HG03558 (cell line): Measurements from ENCODE around the gene C11orf91.
"Not testable (repeated sequence)": the region's sequence is repeated elsewhere in the genome, so short reads cannot be mapped to it uniquely, and the experiment has no call there.

Experiments
- ATAC-seq: cut with Tn5 transposase; IDR thresholded peaks from one replicate; pipeline ENCODE4 v1.9.1; 2021; ENCODE audit warnings: moderate number of reproducible peaks; ENCODE audit not compliant: unreplicated experiment; ENCODE audit errors: extremely low read depth

Gene C11orf91

DNA sequence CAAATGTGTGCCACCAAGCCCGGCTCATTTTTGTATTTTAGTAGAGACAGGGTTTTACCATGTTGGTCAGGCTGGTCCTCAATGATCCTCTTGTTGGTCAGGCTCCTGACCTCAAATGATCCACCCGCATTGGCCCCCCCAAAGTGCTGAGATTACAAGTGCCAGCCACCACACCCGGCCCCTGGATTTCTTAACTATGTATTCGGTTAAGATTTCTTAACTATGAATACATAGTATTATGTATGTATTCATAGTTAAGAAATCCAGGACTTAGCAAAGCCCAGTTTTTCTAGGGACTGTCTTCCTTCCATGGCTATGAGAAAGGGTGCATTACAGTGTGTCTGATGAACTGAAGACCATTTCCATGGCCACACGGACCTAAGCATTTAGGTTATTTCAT is 1.7 kb downstream of the C11orf91 start:
- ATAC-seq, result no peak

GRCh38 chr11:33697997-33698396 is 2.6 kb downstream of the C11orf91 start:
- no peak for ATAC-seq

DNA sequence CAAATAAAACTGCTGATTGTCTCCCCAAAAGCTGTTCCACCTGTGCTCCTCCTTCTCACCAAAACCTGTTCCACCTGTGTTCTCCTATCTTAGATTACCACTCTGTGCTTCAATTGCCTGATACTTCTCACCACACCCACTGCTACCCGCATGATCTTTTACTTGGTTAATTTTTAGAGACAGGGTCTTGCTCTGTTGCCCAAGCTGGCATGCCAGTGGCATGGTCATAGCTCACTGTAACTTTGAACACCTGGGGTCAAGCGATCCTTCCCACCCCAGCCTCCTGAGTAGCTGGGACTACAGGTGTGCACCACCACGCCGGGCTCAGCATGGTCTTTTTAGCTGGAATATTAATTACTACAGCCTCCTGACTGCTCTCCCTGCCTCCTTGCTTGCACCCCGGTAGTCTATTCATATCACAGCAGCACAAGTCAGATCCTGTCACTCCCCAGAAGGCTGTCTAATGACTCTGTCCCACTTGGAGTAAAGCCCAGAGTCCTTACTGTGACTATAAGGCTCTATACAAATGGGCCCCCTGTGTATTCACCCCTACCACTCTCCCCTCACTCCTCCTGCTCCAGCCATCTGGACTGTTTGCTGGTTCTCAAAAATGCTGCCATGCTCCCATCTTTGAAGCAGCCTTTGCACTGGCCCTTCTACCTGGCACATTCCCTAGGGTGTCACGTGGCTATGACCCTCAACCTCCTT is 3.5 kb downstream of the C11orf91 start:
- no peak for ATAC-seq

DNA sequence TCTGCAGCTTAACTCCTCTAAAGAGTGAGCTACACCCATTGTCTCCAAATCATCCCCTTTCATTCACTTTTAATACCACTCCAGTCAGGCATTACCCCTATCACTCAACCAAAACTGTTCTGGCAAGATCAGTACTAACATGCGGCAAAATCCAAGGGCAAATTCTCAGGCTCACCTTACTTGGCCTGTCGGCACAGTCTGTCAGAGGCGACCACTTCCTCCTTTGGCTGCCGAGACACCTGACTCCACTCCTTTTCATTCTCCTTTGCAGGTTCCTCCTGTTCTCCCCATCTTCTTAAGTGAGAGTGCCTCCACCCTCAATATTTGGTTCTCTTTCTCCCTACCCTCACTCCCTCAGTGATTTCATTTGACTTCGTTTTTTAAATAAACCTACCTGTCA is 4.2 kb downstream of the C11orf91 start:
- ATAC-seq, result no peak

- ATAC-seq, result no peak
These were observed 5.5 kb downstream of the C11orf91 start for GRCh38 chr11:33695051-33695566.

DNA sequence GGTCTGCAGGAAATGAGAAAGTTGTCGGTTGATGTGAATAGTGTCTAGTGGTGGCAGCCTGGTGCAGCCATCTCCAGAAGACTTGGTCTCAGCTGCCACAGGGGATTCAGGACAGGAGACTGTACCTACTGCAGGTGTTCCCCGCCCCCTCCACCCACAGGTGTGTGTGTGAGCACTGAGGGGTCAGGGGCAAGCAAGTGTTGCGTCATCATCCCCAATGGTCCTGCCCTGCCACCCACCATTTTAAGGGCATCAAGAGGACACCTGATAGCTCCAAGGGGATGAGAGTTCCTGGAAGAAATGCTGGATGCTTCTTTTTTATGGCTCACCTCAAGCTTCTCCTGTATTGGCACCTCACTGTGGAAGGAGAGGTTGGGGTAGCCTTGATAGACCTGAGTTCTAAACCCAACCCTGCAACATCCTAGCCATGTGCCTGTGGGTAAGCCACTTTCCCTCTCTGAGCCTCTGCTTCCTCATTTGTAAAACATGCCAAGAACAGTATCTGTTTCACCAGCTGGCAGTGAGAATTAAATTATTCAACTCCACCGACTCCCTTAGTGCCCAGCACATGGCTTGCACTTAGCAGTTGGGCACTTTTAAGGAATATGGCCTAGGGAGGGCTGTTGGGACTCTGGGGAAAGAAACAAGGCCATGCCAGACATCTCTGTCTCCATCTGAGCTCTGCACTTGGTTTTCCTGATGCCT is 6.1 kb downstream of the C11orf91 start:
- no peak for ATAC-seq

DNA sequence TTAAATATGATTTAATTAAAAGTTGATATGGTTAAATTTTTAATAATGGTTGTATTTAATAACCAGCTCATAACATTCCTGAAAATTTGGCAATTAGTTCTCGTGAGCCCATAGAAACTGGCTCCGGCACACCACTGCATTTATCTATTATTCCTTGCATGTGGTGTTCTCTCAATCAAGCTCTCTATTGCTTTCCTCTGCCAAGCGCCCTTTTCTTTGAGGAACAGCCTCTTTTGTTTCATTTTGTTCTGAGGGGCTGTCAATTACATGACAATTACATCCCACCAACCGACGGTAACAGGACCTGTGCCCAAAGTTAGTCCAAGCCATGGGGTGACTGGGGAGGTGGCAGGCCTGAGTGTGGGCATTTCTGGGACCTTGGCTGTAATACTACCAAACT is 8.1 kb downstream of the C11orf91 start:
- no peak for ATAC-seq

DNA sequence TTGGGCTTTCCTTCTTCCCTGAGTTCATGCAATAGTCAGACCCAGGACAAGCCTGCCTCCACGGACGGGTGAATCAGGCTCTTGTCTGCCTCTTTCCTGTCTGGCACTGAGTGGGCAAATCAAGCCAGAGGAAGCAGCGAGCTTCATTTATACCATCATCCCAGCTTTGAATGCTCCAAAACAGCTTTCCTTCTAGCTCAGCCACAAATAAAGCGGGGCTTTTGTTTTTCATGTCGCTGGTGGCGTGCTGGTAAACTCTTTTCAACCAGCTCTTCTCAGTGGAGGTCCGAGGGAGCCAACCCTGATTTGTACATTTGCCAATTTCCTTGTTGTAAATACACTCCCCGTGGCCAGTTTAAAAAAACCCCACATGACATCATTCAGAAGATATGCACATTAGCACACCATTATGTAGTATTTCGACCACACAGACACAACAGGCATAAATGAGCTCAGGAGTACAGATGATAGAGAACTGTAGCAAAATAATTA is 8.6 kb downstream of the C11orf91 start:
- no peak for ATAC-seq

DNA sequence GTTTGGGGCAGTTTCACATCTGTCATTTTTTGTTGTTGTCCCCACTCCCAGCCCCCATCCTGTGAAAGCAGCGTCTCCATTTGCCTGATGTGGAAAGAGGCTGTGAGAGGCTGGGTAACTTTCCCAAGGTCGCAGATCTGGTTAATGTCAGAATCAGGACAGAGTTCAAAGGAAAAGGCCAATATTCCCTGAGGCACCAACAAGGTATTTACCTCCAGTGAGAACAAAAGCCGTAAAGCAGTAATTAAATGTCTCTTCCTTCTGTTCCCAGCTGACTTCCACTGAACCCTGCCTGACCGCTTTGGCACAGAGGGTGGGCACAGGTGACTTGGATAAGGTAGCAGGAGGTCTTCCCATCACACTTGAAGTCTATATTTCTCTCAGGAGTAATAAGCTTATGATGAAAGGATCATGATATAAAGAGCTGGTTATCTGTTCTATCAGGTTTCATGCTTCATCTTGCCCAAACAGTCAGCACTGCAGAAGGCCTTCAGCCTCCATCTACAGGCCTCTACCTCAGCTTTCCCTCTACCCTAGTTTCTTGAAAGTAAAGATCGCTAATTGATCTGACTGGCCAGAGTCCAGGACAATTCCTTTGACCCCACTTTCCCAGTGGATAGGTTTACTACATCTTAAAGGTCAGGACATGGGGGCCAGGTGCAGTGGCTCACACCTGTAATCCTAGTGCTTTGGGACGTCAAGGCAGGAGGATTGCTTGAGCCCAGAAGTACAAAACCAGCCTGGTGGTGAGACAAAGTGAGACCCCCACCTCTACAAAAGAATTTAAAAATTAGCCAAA is 9.4 kb downstream of the C11orf91 start:
- ATAC-seq, result no peak

DNA sequence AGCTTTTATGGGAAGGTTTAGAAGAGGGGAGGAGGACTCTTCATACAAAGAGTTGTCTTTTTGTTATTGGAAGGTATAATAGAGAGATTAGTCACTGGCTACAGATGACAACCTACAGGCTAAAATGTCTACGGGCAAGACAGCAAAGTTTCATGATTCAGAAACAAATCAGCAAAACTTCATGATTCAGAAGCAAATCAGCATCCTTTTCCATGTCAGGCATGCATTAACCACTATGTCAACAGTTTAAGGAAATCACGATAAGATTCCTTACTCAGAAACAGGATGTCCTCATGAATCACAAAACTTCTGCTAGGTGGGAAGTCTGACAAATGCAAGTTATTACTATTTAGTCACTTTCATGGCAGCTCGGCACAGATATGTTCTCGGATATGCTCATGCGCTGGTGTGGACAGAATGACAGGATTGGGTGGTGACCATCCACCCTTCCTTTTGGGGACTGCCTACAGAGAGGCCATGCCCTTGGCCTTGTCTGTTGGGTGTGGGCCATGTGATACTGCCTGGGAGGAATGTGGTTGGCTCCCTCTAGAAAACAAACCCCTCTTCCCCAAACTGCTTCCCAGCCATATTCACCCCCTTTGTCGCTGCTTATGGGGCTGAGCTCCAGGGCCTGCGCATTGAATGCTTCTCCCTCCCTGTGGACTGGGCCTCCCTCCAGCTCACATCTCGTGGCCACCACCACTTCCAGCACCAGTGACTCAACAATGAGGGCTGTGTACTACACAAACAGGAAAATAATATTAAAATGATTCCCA is 10.1 kb downstream of the C11orf91 start:
- ATAC-seq, result no peak

- no peak for ATAC-seq
These were observed 11.1 kb downstream of the C11orf91 start for GRCh38 chr11:33689501-33689900.

DNA sequence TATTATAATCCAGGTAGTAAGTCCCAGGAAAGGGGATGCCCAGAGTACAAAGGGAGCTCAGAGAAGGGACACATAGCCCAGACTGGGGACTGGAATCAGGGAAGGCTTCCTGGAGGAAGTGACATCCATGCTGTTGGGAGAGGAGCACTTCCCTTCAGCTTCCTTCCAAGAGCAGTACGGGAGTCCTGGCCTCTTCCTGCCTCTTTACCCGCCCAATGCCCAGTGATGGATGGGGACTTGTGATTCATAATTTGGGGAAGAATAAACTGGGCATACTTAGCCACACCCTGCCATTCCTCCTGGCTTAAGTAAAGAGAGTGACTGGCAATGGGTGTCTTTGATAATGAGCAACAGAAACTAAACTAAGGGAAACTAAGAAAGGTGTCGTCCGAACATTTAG is 11.5 kb downstream of the C11orf91 start:
- ATAC-seq, result no peak

DNA sequence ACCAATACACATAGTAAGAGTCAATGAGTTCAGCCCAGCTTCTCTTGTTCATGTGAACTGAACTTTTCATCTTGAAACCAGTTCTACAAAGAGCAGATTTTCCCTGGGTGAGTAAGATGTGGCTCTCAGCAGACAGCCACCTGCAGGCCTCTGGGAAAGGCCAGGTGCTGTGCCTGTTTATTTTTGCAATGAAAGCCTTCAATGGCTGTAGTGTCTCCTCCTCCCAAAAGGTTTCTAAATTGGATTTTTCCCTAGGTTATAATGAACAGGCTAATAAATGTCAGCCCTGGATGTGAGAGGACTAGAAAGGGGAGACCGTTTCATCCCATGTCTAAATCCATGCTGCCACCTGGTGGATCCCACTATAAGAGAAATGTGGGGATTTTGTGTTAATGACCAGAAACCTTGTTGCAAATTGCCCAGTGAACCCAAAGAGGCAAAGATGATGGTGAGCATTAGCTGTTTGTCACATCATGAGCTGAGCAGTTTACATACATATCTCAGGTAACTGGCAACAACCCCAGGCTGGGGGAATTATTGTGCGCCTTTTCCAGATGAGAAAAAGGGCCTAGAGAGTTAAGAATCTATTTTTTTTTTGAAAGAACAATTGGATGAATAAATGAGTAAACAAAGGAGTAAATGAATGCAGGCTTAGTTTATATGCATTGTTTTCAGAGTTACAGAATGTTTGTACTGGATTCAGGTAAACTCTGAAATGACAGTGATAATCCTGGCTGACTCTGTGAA is 12.7 kb downstream of the C11orf91 start:
- peak; percentile 46 for ATAC-seq

- ATAC-seq, result no peak
These were observed 15.5 kb downstream of the C11orf91 start for GRCh38 chr11:33685082-33685481.

- no peak for ATAC-seq
These were observed 16.5 kb downstream of the C11orf91 start for GRCh38 chr11:33684003-33684706.

DNA sequence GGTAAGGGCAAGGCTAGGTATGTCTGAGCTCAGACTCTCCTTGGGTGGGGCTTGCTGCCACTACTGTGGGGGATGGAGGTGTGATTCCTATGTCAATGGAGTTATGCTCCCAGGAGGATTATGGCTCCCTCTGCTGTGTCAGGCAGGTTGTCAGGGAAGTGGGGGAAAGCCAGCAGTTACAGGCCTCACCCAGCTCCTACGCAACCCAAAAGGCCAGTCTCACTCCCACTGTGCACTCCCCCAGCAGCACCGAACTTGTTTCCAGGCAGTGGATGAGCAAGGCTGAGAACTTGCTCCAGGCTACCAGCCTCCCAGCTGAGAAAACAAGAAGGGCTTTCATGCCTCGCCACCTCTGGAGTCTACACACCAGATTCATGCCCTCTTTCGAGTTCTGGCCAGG is 18.2 kb downstream of the C11orf91 start:
- ATAC-seq, result no peak

- no peak for ATAC-seq
These were observed 18.6 kb downstream of the C11orf91 start for GRCh38 chr11:33682019-33682418.

- not testable (repeated sequence) for ATAC-seq
These were observed 22.0 kb downstream of the C11orf91 start for GRCh38 chr11:33678616-33679015.
